GM12878 (cell line): ENCODE results near the gene PIGQ. TPM values are rescaled to one million over a fixed set of nuclear protein-coding genes. Genes with fewer than 3 reads are reported as not detected.

Experiments used
- ATAC-seq: fragments of 200-7000 bp; cut with Tn5 transposase; 3 replicates; pipeline ENCODE4 v1.9.1; 2020; ENCODE audit warnings: mild to moderate bottlenecking, moderate library complexity
- BruUV-seq: library from RNA; stranded (reverse); fragments of 400-500 nt; replicated peaks from 2 replicates; lab custom pipeline; 2021; lab: Mats Ljungman, UMichigan
- CTCF ChIA-PET: fragments of 300-600 bp; sonication (Branson Sonifier 250); formaldehyde crosslinking; extraction: SDS; loops from one replicate; lab custom pipeline; 2021; ENCODE audit warnings: inconsistent platforms; lab: Yijun Ruan, JAX
- POLR2A ChIA-PET: fragments of 350-600 bp; formaldehyde crosslinking; extraction: SDS; loops from one replicate; lab custom pipeline; 2021; ENCODE audit warnings: inconsistent platforms; lab: Charles Lee
- RAD21 ChIA-PET: fragments of 300-600 bp; sonication (Branson Sonifier 250); formaldehyde crosslinking; loops from one replicate; lab custom pipeline; 2023; ENCODE audit warnings: antibody characterized with exemption; ENCODE audit not compliant: unreplicated experiment; lab: Charles Lee
- SMC1A ChIA-PET: fragments of 300-600 bp; sonication (Branson Sonifier 250); formaldehyde crosslinking; loops from one replicate; lab custom pipeline; 2023; ENCODE audit not compliant: unreplicated experiment, uncharacterized antibody; lab: Charles Lee
- DNase-seq: peaks from one replicate; pipeline ENCODE4 v3.0.0-alpha.2; 2011; ENCODE audit warnings: low read depth, low spot score
- FAIRE-seq: peaks from 3 replicates; lab custom pipeline; 2011; peaks lifted over from hg19 to GRCh38; lab: Jason Lieb, UNC
- H2AFZ ChIP-seq: 2 replicates; pipeline ENCODE4 v1.6.0; 2011; ENCODE audit warnings: low read depth, low read length, control low read depth; ENCODE audit not compliant: control insufficient read depth
- H3K27ac ChIP-seq: 2 replicates; pipeline ENCODE4 v1.5.1; 2011; ENCODE audit warnings: control low read depth; ENCODE audit not compliant: control insufficient read depth, insufficient read depth
- H3K27me3 ChIP-seq, 2 experiments: replicated peaks in 1 of 2; 2 replicates each; pipeline versions ENCODE4 v1.6.0 to v1.6.1; 2011; ENCODE audit warnings: low read length in 1 of 2; ENCODE audit not compliant: control insufficient read depth in 2 of 2, insufficient read depth in 2 of 2
- H3K36me3 ChIP-seq, 2 experiments: 2 replicates each; pipeline ENCODE4 v1.5.1; 2011; ENCODE audit warnings: low read length in 1 of 2; ENCODE audit not compliant: control insufficient read depth in 2 of 2, insufficient read depth in 2 of 2
- H3K4me1 ChIP-seq: 2 replicates; pipeline ENCODE4 v1.6.1; 2011; ENCODE audit warnings: mild to moderate bottlenecking, low read length, moderate library complexity, mixed read lengths; ENCODE audit not compliant: control insufficient read depth, insufficient read depth
- H3K4me2 ChIP-seq: 2 replicates; pipeline ENCODE4 v1.6.0; 2011; ENCODE audit warnings: control low read depth; ENCODE audit not compliant: control insufficient read depth, insufficient read depth
- H3K4me3 ChIP-seq: fragments of 200-600 bp; sonication (generic); 2 replicates; pipeline ENCODE4 v1.5.1; 2016
- H3K79me2 ChIP-seq: 2 replicates; pipeline ENCODE4 v1.6.0; 2011; ENCODE audit warnings: low read length; ENCODE audit not compliant: control insufficient read depth, insufficient read depth
- H3K9ac ChIP-seq: 2 replicates; pipeline ENCODE4 v1.8.0; 2011; ENCODE audit warnings: low read length, control low read depth, mixed read lengths; ENCODE audit not compliant: control insufficient read depth, insufficient read depth
- H3K9me3 ChIP-seq: replicated peaks from 3 replicates; pipeline ENCODE4 v1.5.1; 2011; ENCODE audit warnings: mild to moderate bottlenecking, low read length; ENCODE audit not compliant: control insufficient read depth, insufficient read depth
- H4K20me1 ChIP-seq: 2 replicates; pipeline ENCODE4 v1.6.0; 2011; ENCODE audit not compliant: control insufficient read depth, insufficient read depth
- BHLHE40 ChIP-seq, 2 experiments: fragments of 450-650 bp in 1 of 2; IDR thresholded peaks; 2 replicates each; pipeline ENCODE4 v1.6.1; 2011 to 2017; ENCODE audit warnings: low read depth in 2 of 2, borderline replicate concordance in 1 of 2, improper control_type of control experiment in 1 of 2, low read length in 1 of 2, mild to moderate bottlenecking in 1 of 2
- EP300 ChIP-seq, 2 experiments: fragments of 150-350 bp in 1 of 2; IDR thresholded peaks; 2 replicates each; pipeline ENCODE4 v1.6.1; 2011 to 2012; ENCODE audit warnings: low read depth in 2 of 2, low read length in 2 of 2, borderline replicate concordance in 1 of 2, improper control_type of control experiment in 1 of 2, inconsistent platforms in 1 of 2; ENCODE audit not compliant: control insufficient read depth in 1 of 2
- IKZF2 ChIP-seq, 2 experiments: fragments of 450-650 bp; IDR thresholded peaks; 2 replicates each; pipeline ENCODE4 v1.6.1; 2017; ENCODE audit warnings: mild to moderate bottlenecking in 2 of 2, moderate library complexity in 2 of 2
- NBN ChIP-seq: fragments of 450-650 bp; IDR thresholded peaks from 2 replicates; pipeline ENCODE4 v1.6.1; 2016
- NRF1 ChIP-seq: conservative IDR thresholded peaks from 2 replicates; pipeline ENCODE4 v1.6.1; 2011; ENCODE audit warnings: mild to moderate bottlenecking, low read depth, low read length, improper control_type of control experiment
- PAX8 ChIP-seq: fragments of 450-650 bp; IDR thresholded peaks from 2 replicates; pipeline ENCODE4 v1.6.1; 2017; ENCODE audit warnings: mild to moderate bottlenecking, moderate library complexity
- SMC3 ChIP-seq: IDR thresholded peaks from 2 replicates; pipeline ENCODE4 v1.6.1; 2011; ENCODE audit warnings: low read length, improper control_type of control experiment, borderline replicate concordance
- SP1 ChIP-seq: IDR thresholded peaks from one replicate; pipeline ENCODE4 v1.6.1; 2011; ENCODE audit warnings: low read depth, low read length
- STAT1 ChIP-seq: fragments of 450-650 bp; conservative IDR thresholded peaks from 2 replicates; pipeline ENCODE4 v1.6.1; 2014; ENCODE audit warnings: antibody characterized with exemption, mild to moderate bottlenecking
- YY1 ChIP-seq: IDR thresholded peaks from 2 replicates; pipeline ENCODE4 v1.6.1; 2011; ENCODE audit warnings: low read depth, mild to moderate bottlenecking, low read length
- ZBTB40 ChIP-seq: fragments of 450-650 bp; IDR thresholded peaks from 2 replicates; pipeline ENCODE4 v1.6.1; 2016; ENCODE audit warnings: mild to moderate bottlenecking, moderate library complexity, borderline replicate concordance
- ZNF687 ChIP-seq: fragments of 450-650 bp; IDR thresholded peaks from 2 replicates; pipeline ENCODE4 v1.6.1; 2017; ENCODE audit warnings: mild to moderate bottlenecking, moderate library complexity
- WGBS: methylation state at CpG from one replicate; pipeline ENCODE4 v1.1.6; 2016; ENCODE audit warnings: low lambda C conversion rate; ENCODE audit not compliant: insufficient replicate concordance, insufficient coverage; ENCODE audit errors: missing lambda C conversion rate; 5-methylcytosine and 5-hydroxymethylcytosine counted together
- in situ Hi-C: fragments of 300-500 bp; cut with MboI; formaldehyde crosslinking; loops from 9 replicates; pipeline ENCODE4 v1.14.3; 2018; ENCODE audit warnings: mixed read lengths
- intact Hi-C: fragments of 100-400 bp; cut with micrococcal nuclease; formaldehyde crosslinking; loops from one replicate; pipeline ENCODE4 v1.14.2; 2022; ENCODE audit not compliant: unreplicated experiment
- polyA plus RNA-seq, 11 experiments: library from polyadenylated mRNA; depleted of rRNA in 4 of 11; unstranded in 6 of 11; stranded (reverse) in 5 of 11; fragments of >200 nt; fragmentation: Nextera tagmentation in 4 of 11; fragmentation: Illumina TruSeq in 1 of 11; extraction: Ambion mirVana in 4 of 11; extraction: Trizol in 1 of 11; gene quantifications; 1 replicate in 1 of 11; 2 replicates in 10 of 11; pipeline versions ENCODE4 v1.2.1 to v1.2.3, GENCODE V29; 2011 to 2016; ENCODE audit warnings: inconsistent platforms in 2 of 11, missing spikeins in 2 of 11, low read depth in 1 of 11
- total RNA-seq, 4 experiments: library from RNA; depleted of rRNA in 3 of 4; stranded (reverse); fragments of >200 nt in 3 of 4; fragmentation: Illumina TruSeq in 1 of 4; extraction: Trizol in 1 of 4; gene quantifications; 2 replicates each; pipeline versions ENCODE4 v1.2.1 to v1.2.3, GENCODE V29; 2013 to 2021
- TF ChIP-seq, protein P1 (sequence below): IDR thresholded peaks from 2 replicates; pipeline ENCODE4 v1.6.1; 2011; ENCODE audit warnings: low read depth, low read length, improper control_type of control experiment, borderline replicate concordance

PIGQ gene
- total and polyA plus RNA-seq, 10 of the 15 experiments (the other 5 are each of a cell fraction or from before 2014, with no cell fraction given) = 1.8 to 31.3 (median 17.5) TPM; not detected in 1

- TF ChIP-seq YY1 (no peak), IKZF2 (IDR thresholded peaks at IDR 0.05) (no peak), NBN (no peak), BHLHE40 (IDR thresholded peaks at IDR 0.05; ENCODE audit: borderline replicate concordance in 1 of 2, low read depth in 2 of 2, low read length in 1 of 2) (no peak), SMC3 (no peak)
These were observed 16.0 kb upstream of the PIGQ start (continued) for GRCh38 chr16:553601-554296.

GRCh38 chr16:554297-554621, 15.5 kb upstream of the PIGQ start:
- Histone ChIP-seq H3K27me3 (peaks cover 3% of the 10 kb centered on the region in 2 experiments; a peak in 2 of 4 replicates), H3K79me2 (no peaks in the 10 kb centered on the region), H3K9ac (no peak overlapping the region), H3K36me3 (peaks cover 0 to 13% of the 10 kb centered on the region in 2 experiments; a peak in 2 of 4 replicates), H3K9me3 (no peaks in the 10 kb centered on the region), H2AFZ (no peak overlapping the region), H4K20me1 (no peaks in the 10 kb centered on the region), H3K27ac (no peak overlapping the region), H3K4me3 (no peak overlapping the region), H3K4me1 (no peaks in the 10 kb centered on the region), H3K4me2 (no peak overlapping the region)
- intact Hi-C loops (no loop called here), in situ Hi-C loops (no loop called here)
- SMC1A ChIA-PET = no interaction called here
- FAIRE-seq = no peak
- DNase-seq = no peak
- WGBS = 97% methylated on average over 5 of the region's 11 CpGs
- no TSS peak for BruUV-seq
- ATAC-seq = no peak
- CTCF ChIA-PET = no interaction called here
- POLR2A ChIA-PET = no interaction called here
- RAD21 ChIA-PET = no interaction called here
- TF ChIP-seq SP1 (no peak), ZNF687 (no peak), NRF1 (no peak), ZBTB40 (no peak), EP300 (IDR thresholded peaks at IDR 0.05; ENCODE audit: borderline replicate concordance in 1 of 2, control insufficient read depth in 1 of 2, low read depth in 2 of 2, low read length in 2 of 2) (no peak), PAX8 (no peak), STAT1 (no peak)
- TF ChIP-seq, protein P1, sequence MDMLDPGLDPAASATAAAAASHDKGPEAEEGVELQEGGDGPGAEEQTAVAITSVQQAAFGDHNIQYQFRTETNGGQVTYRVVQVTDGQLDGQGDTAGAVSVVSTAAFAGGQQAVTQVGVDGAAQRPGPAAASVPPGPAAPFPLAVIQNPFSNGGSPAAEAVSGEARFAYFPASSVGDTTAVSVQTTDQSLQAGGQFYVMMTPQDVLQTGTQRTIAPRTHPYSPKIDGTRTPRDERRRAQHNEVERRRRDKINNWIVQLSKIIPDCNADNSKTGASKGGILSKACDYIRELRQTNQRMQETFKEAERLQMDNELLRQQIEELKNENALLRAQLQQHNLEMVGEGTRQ = no peak
